Common myeloid progenitor, CD34-positive (primary cell): Measurements from ENCODE around the gene TOMM5.

ENCODE experiments used
- CTCF ChIA-PET: fragments of 350-600 bp; sonication (Branson Sonifier 250); formaldehyde crosslinking; loops from one replicate; lab custom pipeline; 2021; ENCODE audit warnings: antibody characterized with exemption; lab: Charles Lee
- POLR2A ChIA-PET: fragments of 350-600 bp; sonication (Branson Sonifier 250); formaldehyde crosslinking; loops from one replicate; lab custom pipeline; 2021; ENCODE audit warnings: antibody characterized with exemption; lab: Charles Lee
- DNase-seq, 3 donors: peaks; one replicate each; pipeline versions ENCODE4 v3.0.0 to v3.0.0-alpha.2; 2013
- H3K27ac ChIP-seq, 2 experiments: 1 replicate in 1 of 2; 2 replicates in 1 of 2; pipeline ENCODE4 v1.7.0; 2013; ENCODE audit warnings: inconsistent platforms in 2 of 2, low read length in 2 of 2, mild to moderate bottlenecking in 2 of 2, low read depth in 1 of 2, moderate library complexity in 1 of 2; ENCODE audit not compliant: severe bottlenecking in 2 of 2, insufficient read depth in 1 of 2, poor library complexity in 1 of 2
- H3K27me3 ChIP-seq, 5 experiments: replicated peaks in 2 of 5; 1 replicate in 3 of 5; 2 replicates in 2 of 5; pipeline versions ENCODE4 v1.6.1 to v1.7.0; 2013; ENCODE audit warnings: low read length in 4 of 5, mild to moderate bottlenecking in 2 of 5, moderate library complexity in 2 of 5, inconsistent platforms in 1 of 5; ENCODE audit not compliant: insufficient read depth in 5 of 5, control insufficient read depth in 4 of 5
- H3K36me3 ChIP-seq, 4 experiments: 1 replicate in 2 of 4; 2 replicates in 2 of 4; pipeline versions ENCODE4 v1.6.1 to v1.7.0; 2013; ENCODE audit warnings: low read length in 3 of 4, control low read depth in 1 of 4, mild to moderate bottlenecking in 1 of 4; ENCODE audit not compliant: control insufficient read depth in 4 of 4, insufficient read depth in 4 of 4
- H3K4me1 ChIP-seq, 4 experiments: 1 replicate in 3 of 4; 2 replicates in 1 of 4; pipeline versions ENCODE4 v1.6.1 to v1.7.1; 2013; ENCODE audit warnings: low read length in 3 of 4, mild to moderate bottlenecking in 3 of 4, control low read depth in 1 of 4, inconsistent platforms in 1 of 4, moderate library complexity in 1 of 4; ENCODE audit not compliant: control insufficient read depth in 4 of 4, insufficient read depth in 4 of 4; ENCODE audit errors: control extremely low read depth in 1 of 4
- H3K4me3 ChIP-seq, 7 experiments: 1 replicate in 4 of 7; 2 replicates in 3 of 7; pipeline versions ENCODE4 v1.5.1 to v1.7.0; 2013; ENCODE audit warnings: mild to moderate bottlenecking in 7 of 7, low read length in 6 of 7, moderate library complexity in 6 of 7, inconsistent platforms in 2 of 7, low read depth in 2 of 7, control low read depth in 1 of 7; ENCODE audit not compliant: insufficient read depth in 4 of 7, control insufficient read depth in 1 of 7; ENCODE audit errors: extremely low read depth in 1 of 7
- H3K9me3 ChIP-seq, 5 experiments: 1 replicate in 4 of 5; 2 replicates in 1 of 5; pipeline versions ENCODE4 v1.6.1 to v1.7.1; 2013; ENCODE audit warnings: low read length in 4 of 5, mild to moderate bottlenecking in 2 of 5, inconsistent platforms in 1 of 5, low read depth in 1 of 5, moderate library complexity in 1 of 5; ENCODE audit not compliant: control insufficient read depth in 4 of 5, insufficient read depth in 2 of 5; ENCODE audit errors: control extremely low read depth in 1 of 5
- WGBS: methylation state at CpG from one replicate; pipeline ENCODE4 v1.1.5; 2013; ENCODE audit not compliant: insufficient coverage; 5-methylcytosine and 5-hydroxymethylcytosine counted together

The TOMM5 gene

DNA sequence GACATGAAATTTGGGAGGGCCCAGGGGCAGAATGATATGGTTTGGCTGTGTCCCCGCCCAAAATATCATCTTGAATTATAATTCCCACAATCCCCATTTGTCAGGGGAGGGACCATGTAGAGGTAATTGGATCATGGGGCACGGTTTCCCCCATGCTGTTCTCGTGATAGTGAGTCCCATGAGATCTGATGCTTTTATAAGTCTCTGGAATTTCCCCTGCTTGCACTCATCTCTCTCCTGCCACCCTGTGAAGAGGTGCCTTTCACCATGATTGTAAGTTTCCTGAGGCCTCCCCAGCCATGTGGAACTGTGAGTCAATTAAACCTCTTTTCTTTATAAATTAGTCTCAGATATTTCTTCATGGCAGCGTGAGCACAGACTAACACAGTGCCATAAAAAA, 27.5 kb downstream of the TOMM5 start:
- CTCF ChIA-PET, result no interaction called here
- peaks cover 0 to 3% (median 0%) of the 10 kb centered on the region in 4 experiments for H3K36me3 ChIP-seq
- no peaks in the 10 kb centered on the region for H3K27me3 ChIP-seq
- H3K9me3 ChIP-seq, result peaks cover 0 to 11% (median 8%) of the 10 kb centered on the region in 5 experiments
- no peak overlapping the region for H3K27ac ChIP-seq
- DNase-seq, result no peak
- H3K4me3 ChIP-seq, result no peak overlapping the region
- no peaks in the 10 kb centered on the region for H3K4me1 ChIP-seq
- POLR2A ChIA-PET, result no interaction called here
- WGBS, result 96% methylated on average over 3 of the region's 4 CpGs

DNA sequence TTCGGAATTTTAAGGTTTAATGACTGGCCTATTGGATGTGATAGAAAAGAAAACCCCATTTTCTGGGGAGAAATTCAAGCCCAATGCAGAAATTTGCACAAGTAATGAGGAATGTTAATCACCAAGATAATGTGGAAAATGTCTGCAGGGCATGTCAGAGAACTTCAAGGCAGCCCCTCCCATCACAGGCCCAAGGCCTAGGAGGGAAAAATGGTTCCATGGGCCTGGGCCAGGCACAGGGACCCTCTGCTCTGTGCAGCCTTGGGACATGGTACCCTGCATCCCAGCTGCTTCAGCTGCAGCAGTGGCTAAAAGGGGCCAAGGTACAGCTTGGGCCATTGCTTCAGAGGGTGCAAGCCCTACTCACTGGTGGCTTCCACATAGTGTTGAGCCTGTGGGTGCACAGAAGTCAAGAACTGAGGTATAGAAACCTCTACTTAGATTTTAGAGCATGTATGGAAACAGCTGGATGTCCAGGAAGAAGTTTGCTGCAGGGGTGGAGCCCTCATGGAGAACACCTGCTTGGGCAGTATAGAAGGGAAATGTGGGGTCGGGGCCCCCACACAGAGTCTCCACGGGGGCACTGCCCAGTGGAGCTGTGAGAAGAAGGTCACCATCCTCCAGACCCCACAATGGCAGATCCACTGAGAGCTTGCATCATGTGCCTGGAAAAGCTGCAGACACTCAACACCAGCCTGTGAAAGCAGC, 28.4 kb downstream of the TOMM5 start:
- Histone ChIP-seq H3K9me3 (peaks cover 0 to 11% (median 8%) of the 10 kb centered on the region in 5 experiments), H3K4me1 (no peaks in the 10 kb centered on the region), H3K27me3 (no peaks in the 10 kb centered on the region), H3K4me3 (no peak overlapping the region), H3K27ac (no peak overlapping the region), H3K36me3 (peaks cover 0 to 3% (median 0%) of the 10 kb centered on the region in 4 experiments)
- 0% methylated on average over 1 of the region's 3 CpGs for WGBS
- DNase-seq, result no peak
- CTCF ChIA-PET, result no interaction called here
- POLR2A ChIA-PET, result no interaction called here

DNA sequence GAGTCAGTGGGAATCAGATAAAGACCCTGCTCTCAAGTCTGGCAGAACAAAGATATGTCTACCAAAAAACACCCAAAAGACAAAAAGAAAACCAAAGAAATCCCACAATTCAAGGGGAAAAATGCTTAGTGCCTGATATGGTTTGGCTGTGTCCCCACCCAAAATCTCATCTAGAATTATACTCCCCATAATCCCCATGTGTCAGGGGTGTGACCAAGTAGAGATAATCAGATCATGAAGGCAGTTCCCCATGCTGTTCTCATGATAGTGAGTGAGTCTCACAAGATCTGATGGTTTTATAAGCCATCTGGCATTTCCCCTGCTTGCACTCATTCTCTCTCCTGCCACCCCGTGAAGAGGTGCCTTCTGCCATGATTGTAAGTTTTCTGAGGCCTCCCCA, 29.6 kb downstream of the TOMM5 start:
- POLR2A ChIA-PET, result no interaction called here
- no CpG with 5 or more reads among the region's 1 CpG for WGBS
- CTCF ChIA-PET, result no interaction called here
- Histone ChIP-seq H3K36me3 (peaks cover 0 to 3% (median 0%) of the 10 kb centered on the region in 4 experiments), H3K27ac (no peak overlapping the region), H3K27me3 (no peaks in the 10 kb centered on the region), H3K4me3 (no peak overlapping the region), H3K4me1 (no peaks in the 10 kb centered on the region), H3K9me3 (peaks cover 0 to 11% (median 8%) of the 10 kb centered on the region in 5 experiments)
- peak in 1 of 3 donors; percentile 27 for DNase-seq

DNA sequence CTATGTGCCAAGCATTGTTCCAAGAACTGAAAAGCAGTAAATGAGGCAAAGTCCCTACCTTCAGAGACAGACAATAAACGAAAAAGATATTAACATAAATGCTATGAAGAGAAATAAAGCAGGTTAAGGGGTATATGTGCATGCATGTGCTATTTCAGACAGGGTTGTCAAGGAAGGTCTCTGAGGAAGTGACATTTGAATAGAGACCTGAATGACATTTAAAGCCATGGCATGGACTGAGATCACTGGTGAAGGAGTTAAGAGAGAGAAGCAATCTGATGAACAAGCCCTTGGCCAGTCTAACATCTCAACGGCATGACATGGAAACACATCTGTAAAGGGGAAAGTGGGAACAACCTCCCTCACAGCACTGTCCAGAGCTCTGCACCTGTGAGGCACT, 30.7 kb downstream of the TOMM5 start:
- no CpG with 5 or more reads among the region's 2 CpGs for WGBS
- H3K9me3 ChIP-seq, result peaks cover 0 to 11% (median 8%) of the 10 kb centered on the region in 5 experiments
- no peaks in the 10 kb centered on the region for H3K27me3 ChIP-seq
- H3K36me3 ChIP-seq, result peaks cover 0 to 3% (median 0%) of the 10 kb centered on the region in 4 experiments
- CTCF ChIA-PET, result no interaction called here
- H3K4me3 ChIP-seq, result no peak overlapping the region
- POLR2A ChIA-PET, result no interaction called here
- DNase-seq, result no peak
- no peak overlapping the region for H3K27ac ChIP-seq
- H3K4me1 ChIP-seq, result no peaks in the 10 kb centered on the region

DNA sequence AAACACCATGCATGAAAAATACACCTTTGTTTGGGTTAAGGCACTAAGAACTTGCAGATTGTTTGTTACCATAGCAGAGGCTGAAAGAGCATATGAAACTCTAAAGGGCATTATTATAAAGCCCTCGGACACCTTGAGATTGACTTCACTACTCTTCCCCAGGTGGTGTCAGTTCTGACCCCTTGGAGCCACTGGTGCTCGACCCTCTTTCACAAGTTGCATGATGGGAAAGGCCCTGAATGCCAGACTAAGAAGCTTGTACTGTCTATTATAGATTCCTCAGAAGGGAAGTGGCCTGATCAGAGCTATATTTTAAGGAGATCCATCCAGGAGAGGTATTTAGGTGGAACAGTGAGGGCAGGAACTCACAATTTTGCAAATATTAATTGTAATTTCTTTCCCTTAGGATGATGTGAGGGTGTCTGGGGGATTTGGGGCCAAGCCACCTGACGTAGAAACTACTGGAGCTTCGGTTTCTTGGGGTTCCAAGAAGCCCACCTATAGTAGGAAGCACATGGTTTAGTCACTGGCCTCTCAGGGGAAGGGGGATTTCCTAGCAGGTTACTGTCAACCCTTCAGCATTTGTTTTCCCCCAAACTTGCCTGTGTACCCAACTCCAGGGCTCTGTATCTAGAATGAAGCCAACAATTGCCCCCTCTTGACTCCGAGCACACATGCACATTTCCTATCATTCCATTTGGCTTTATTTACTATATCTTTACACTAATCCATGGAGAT, 32.4 kb downstream of the TOMM5 start:
- ChIA-PET CTCF (no interaction called here), POLR2A (no interaction called here)
- Histone ChIP-seq H3K4me3 (no peak overlapping the region), H3K27me3 (no peaks in the 10 kb centered on the region), H3K9me3 (peaks cover 0 to 11% (median 8%) of the 10 kb centered on the region in 5 experiments), H3K27ac (no peak overlapping the region), H3K36me3 (peaks cover 0 to 3% (median 0%) of the 10 kb centered on the region in 4 experiments), H3K4me1 (no peaks in the 10 kb centered on the region)
- DNase-seq, result no peak
- WGBS, result 95% methylated on average over 5 of the region's 5 CpGs

DNA sequence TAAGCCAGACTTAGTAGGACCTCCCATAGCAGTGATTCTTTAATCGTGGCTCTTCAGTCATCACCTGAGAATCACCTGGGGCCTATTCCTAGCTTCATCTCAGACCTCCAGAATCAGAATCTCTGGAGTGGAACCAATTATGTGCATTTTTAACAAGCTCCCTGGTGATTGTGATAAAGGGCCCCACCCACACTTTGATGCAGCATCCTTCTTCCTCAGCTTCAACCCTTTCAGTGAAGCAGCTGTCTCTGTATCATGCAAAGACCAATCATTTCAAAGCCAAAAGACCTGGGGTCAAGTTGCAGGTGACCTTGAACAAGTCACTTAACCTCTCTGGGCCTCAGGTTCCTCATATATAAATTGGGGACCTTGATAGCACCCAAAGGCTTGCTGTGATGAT, 33.3 kb downstream of the TOMM5 start:
- ChIA-PET POLR2A (no interaction called here), CTCF (no interaction called here)
- Histone ChIP-seq H3K27me3 (no peaks in the 10 kb centered on the region), H3K9me3 (peaks cover 0 to 5% (median 3%) of the 10 kb centered on the region in 5 experiments), H3K4me1 (no peaks in the 10 kb centered on the region), H3K4me3 (no peak overlapping the region), H3K36me3 (peaks cover 0 to 3% (median 0%) of the 10 kb centered on the region in 4 experiments), H3K27ac (no peak overlapping the region)
- no peak for DNase-seq
- WGBS, result 100% methylated on average over 1 of the region's 1 CpG

DNA sequence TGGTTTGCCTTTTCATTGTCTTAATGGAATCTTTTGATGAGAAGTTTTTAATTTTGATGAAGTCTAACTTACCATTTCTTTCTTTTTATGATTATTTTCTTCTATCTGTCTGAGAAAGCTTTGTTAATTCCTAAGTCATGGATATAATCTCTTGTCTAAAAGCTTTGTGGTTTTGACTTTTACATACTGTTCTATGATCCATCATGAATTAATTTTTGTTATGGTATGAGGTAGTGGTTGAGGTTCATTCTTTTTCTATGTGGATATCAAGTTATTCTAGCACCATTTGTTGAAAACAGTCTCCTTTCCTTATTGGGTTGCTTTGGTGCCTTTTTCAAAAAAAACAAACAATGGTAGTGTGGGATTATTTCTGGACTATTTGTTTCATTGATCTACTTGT, 36.6 kb downstream of the TOMM5 start:
- DNase-seq, result no peak
- ChIA-PET CTCF (no interaction called here), POLR2A (no interaction called here)
- Histone ChIP-seq H3K9me3 (no peaks in the 10 kb centered on the region), H3K27ac (no peak overlapping the region), H3K27me3 (no peaks in the 10 kb centered on the region), H3K4me1 (no peaks in the 10 kb centered on the region), H3K36me3 (no peaks in the 10 kb centered on the region), H3K4me3 (no peak overlapping the region)
